ENCODE measurements around the gene DDC. TPM values are rescaled to one million over a fixed set of nuclear protein-coding genes. Genes with fewer than 3 reads are reported as not detected.
"Not testable (repeated sequence)": the region's sequence is repeated elsewhere in the genome, so short reads cannot be mapped to it uniquely, and the experiment has no call there.

DDC gene
- total RNA-seq, 2 donors from 2014 or later = not detected

DNA sequence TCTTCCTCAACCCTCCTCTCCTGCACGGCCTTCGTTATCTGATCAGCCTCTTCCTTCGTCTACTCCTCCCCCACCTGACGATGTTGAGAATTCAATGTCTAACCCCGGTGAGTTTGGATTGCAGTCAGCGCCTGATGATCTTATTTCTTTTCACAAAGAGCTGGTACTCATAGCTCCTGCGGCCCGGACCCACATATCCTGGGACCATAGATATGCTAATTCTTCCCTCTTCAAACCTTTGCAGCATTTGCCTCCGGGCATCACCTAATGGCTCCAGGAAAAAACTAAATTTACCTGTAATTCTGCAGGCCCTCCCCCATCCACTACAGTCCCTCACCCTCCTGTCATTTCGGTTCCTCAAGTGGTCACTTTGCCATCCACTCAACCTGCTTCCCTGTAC, 12.4 kb upstream of the DDC start:
- Histone ChIP-seq H3K9me3 (no peaks in the 10 kb centered on the region), H3K4me3 (no peak overlapping the region), H3K36me3 (no peaks in the 10 kb centered on the region), H3K4me1 (no peaks in the 10 kb centered on the region), H3K27ac (no peak overlapping the region), H3K27me3 (no peaks in the 10 kb centered on the region)
- DNase-seq (ENCODE audit: low spot score) = no peak
- TF ChIP-seq, protein P1, sequence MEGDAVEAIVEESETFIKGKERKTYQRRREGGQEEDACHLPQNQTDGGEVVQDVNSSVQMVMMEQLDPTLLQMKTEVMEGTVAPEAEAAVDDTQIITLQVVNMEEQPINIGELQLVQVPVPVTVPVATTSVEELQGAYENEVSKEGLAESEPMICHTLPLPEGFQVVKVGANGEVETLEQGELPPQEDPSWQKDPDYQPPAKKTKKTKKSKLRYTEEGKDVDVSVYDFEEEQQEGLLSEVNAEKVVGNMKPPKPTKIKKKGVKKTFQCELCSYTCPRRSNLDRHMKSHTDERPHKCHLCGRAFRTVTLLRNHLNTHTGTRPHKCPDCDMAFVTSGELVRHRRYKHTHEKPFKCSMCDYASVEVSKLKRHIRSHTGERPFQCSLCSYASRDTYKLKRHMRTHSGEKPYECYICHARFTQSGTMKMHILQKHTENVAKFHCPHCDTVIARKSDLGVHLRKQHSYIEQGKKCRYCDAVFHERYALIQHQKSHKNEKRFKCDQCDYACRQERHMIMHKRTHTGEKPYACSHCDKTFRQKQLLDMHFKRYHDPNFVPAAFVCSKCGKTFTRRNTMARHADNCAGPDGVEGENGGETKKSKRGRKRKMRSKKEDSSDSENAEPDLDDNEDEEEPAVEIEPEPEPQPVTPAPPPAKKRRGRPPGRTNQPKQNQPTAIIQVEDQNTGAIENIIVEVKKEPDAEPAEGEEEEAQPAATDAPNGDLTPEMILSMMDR (IDR thresholded peaks at IDR 0.05) = no peak

DNA sequence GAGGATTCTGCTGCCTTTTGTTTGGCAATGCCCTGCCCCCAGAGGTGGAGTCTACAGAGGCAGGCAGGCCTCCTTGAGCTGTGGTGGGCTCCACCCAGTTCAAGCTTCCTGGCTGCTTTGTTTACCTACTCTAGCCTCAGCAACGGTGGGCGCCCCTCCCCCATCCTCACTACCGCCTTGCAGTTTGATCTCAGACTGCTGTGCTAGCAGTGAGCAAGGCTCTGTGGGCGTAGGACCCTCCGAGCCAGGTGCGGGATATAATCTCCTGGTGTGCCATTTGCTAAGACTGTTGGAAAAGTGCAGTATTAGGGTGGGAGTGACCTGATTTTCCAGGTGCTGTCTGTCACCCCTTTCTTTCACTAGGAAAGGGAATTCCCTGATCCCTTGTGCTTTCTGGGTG, 11.2 kb upstream of the DDC start:
- H3K36me3 ChIP-seq; H3K4me3 ChIP-seq; H3K9me3 ChIP-seq; DNase-seq (ENCODE audit: low spot score); H3K27me3 ChIP-seq; H3K27ac ChIP-seq; H3K4me1 ChIP-seq: not testable (repeated sequence)

GRCh38 chr7:50567715-50568261, 2.6 kb upstream of the DDC start:
- TF ChIP-seq, protein P1 (IDR thresholded peaks at IDR 0.05) = no peak
- Histone ChIP-seq H3K9me3 (peaks cover 0 to 4% of the 10 kb centered on the region in 2 donors), H3K27ac (no peak overlapping the region)

DNA sequence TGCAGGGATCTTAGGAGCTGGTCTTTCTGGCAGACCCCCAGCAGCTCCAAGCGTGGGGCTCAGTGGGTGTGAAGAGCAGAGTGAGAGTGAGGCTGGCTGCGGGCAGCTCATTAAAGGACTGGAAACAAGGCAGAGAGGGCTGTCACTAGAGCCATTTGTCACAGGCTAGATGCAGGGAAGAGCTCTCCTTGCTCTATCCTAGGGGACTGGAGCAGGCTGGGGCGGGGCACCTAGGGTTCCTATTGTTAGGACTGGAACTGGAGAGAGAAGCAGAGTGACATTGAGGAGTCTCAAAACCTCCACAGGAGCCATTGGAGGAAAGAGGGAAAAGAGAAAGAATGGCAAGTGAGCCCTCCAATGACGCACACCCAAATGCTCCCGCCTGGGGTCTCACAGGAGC, 772 bp upstream of the DDC start:
- H3K27ac ChIP-seq = no peak overlapping the region
- H3K4me1 ChIP-seq = no peaks in the 10 kb centered on the region
- peaks cover 0 to 4% of the 10 kb centered on the region in 2 donors for H3K9me3 ChIP-seq
- H3K4me3 ChIP-seq = no peak overlapping the region
- H3K36me3 ChIP-seq = no peaks in the 10 kb centered on the region
- H3K27me3 ChIP-seq = no peaks in the 10 kb centered on the region
- TF ChIP-seq, protein P1 (IDR thresholded peaks at IDR 0.05) = no peak
- DNase-seq (ENCODE audit: low spot score) = no peak

More at GRCh38 chr7:50567715-50568261, 2.6 kb upstream of the DDC start:
- no peak for DNase-seq (ENCODE audit: low spot score)
- Histone ChIP-seq H3K36me3 (no peaks in the 10 kb centered on the region), H3K4me1 (no peaks in the 10 kb centered on the region), H3K27me3 (no peaks in the 10 kb centered on the region), H3K4me3 (no peak overlapping the region)

DNA sequence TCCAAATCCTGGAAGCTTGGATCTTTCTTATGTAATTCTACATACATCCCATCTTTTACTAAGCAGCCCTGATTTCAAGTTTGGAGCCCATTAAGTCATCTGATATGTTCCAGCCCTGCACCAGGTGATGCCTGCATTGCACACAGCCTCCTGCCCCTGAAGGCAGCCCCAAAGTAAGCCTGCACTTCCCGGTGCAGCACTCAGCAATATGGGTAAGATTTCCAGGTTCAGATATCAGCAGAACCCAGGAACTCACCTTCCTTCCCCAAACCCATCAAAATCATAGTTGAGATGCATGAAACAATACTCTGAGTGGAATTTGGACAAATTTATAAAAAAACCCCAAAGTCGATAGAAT, 333 bp upstream of the DDC start:
- no peaks in the 10 kb centered on the region for H3K27me3 ChIP-seq
- H3K36me3 ChIP-seq = no peaks in the 10 kb centered on the region
- no peak overlapping the region for H3K4me3 ChIP-seq
- H3K27ac ChIP-seq = no peak overlapping the region
- no peak for DNase-seq (ENCODE audit: low spot score)
- TF ChIP-seq, protein P1 (IDR thresholded peaks at IDR 0.05) = no peak
- H3K4me1 ChIP-seq = no peaks in the 10 kb centered on the region
- H3K9me3 ChIP-seq = peaks cover 0 to under 1% of the 10 kb centered on the region in 2 donors

DNA sequence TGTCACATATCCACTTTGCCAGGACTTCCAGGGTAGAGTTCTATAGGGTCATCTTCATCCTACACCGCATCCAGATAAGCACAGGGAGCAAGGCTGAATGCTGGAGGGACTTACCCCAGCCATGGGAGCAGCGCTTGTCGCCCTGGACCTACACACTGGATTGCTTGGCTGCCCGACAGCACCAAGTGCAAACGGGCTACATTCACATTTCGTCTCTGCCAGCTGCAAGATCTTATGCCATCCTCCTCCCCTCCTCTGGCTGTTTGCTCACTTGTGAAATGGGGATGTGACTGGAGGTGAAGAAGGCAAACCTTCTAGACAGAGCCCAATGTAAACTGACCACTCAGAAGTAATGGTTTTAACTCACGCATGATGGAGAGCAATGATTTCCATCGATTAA, 1.0 kb downstream of the DDC start:
- Histone ChIP-seq H3K4me1 (no peaks in the 10 kb centered on the region), H3K4me3 (no peak overlapping the region), H3K27me3 (no peaks in the 10 kb centered on the region), H3K36me3 (no peaks in the 10 kb centered on the region), H3K9me3 (no peaks in the 10 kb centered on the region), H3K27ac (no peak overlapping the region)
- TF ChIP-seq, protein P1 (IDR thresholded peaks at IDR 0.05) = no peak
- DNase-seq (ENCODE audit: low spot score) = no peak
